ENCODE data around the gene MAGEA10.
"Not testable (repeated sequence)": the region's sequence is repeated elsewhere in the genome, so short reads cannot be mapped to it uniquely, and the experiment has no call there.

The MAGEA10 gene

DNA sequence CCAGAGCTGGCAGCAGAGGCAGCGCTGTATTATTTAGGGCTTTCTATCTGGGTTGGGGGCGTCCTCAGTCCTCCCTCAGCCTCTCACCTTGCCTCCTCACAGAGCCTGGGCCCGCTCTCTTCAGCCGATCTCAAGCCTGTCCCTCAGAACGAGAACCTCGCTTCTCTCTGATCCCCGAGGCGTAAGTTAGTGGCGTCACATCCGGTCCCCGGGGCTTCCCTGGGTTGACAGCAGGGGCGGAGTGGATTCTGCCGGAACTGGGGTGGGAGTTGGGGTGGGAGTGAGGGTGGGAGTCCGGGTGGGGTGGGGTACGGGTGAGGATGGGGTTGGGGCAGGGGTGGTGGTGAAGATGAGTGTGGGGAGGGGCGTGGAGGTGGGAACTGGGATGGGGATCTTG, at the start of gene MAGEA10:
Gene MAGEA10 (minus strand): TSS at position 190 of the 397 bp plus-strand sequence. CDS start 2,957 bp downstream, outside the sequence.
- Mint-ChIP-seq H3K36me3 (no peaks in the 10 kb centered on the region), H3K4me1 (no peaks in the 10 kb centered on the region), H3K27ac (no peak within 1 kb of the TSS), H3K27me3 (no peaks in the 10 kb centered on the region), H3K9me3 (no peaks in the 10 kb centered on the region), H3K4me3 (no peak within 1 kb of the TSS)

GRCh38 chrX:152177497-152178269, 39.3 kb upstream of the MAGEA10 start:
- no peak overlapping the region for H3K27ac Mint-ChIP-seq
- H3K4me3 Mint-ChIP-seq, result no peak overlapping the region
- no peaks in the 10 kb centered on the region for H3K36me3 Mint-ChIP-seq
- peaks cover 4% of the 10 kb centered on the region for H3K9me3 Mint-ChIP-seq
- H3K27me3 Mint-ChIP-seq, result no peaks in the 10 kb centered on the region
- H3K4me1 Mint-ChIP-seq, result no peaks in the 10 kb centered on the region

DNA sequence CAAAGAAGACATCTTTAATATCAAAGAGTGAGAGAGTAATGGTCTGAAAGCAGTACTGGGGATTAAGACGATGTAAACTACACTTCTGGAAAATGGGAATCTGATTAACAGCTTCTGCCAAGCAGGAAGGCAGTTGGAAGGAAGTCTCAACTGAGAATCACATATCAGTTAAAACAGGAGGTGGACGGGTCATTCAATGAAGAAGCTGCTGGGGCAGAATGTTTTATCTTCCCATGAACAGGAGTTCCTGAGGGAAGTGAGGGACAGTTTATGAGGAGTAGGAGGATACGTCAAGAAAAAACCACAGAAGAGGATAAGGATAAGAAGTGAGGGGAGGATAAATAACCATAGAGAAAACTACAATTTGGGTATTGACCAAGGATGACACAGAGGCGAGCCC, 38.7 kb upstream of the MAGEA10 start:
- H3K4me1 Mint-ChIP-seq, result no peaks in the 10 kb centered on the region
- no peak overlapping the region for H3K27ac Mint-ChIP-seq
- no peak overlapping the region for H3K4me3 Mint-ChIP-seq
- no peaks in the 10 kb centered on the region for H3K36me3 Mint-ChIP-seq
- H3K9me3 Mint-ChIP-seq, result peaks cover 4% of the 10 kb centered on the region
- H3K27me3 Mint-ChIP-seq, result no peaks in the 10 kb centered on the region

DNA sequence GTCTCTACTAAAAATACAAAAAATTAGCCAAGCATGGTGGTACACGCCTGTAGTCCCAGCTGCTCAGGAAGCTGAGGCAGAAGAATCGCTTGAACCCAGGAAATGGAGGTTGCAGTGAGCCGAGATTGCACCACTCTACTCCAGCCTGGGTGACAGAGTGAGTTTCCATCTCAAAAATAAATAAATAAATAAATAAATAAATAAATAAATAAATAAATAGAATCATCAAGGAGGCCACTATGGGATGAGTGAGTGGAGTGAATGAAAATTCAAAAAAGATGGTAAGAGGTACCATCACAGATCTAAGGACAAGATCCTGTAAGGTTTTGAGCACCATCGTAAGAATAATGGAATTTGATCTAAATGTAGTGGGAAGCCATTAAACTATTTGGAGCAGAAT, 37.5 kb upstream of the MAGEA10 start:
- not testable (repeated sequence) for H3K4me3 Mint-ChIP-seq

GRCh38 chrX:152173923-152174322, 35.5 kb upstream of the MAGEA10 start:
- not testable (repeated sequence) for H3K27me3 Mint-ChIP-seq, H3K4me1 Mint-ChIP-seq, H3K36me3 Mint-ChIP-seq, H3K27ac Mint-ChIP-seq, H3K9me3 Mint-ChIP-seq, H3K4me3 Mint-ChIP-seq

More for the DNA sequence above, 37.5 kb upstream of the MAGEA10 start:
- H3K9me3 Mint-ChIP-seq, H3K27me3 Mint-ChIP-seq, H3K36me3 Mint-ChIP-seq, H3K4me1 Mint-ChIP-seq, H3K27ac Mint-ChIP-seq: not testable (repeated sequence)

DNA sequence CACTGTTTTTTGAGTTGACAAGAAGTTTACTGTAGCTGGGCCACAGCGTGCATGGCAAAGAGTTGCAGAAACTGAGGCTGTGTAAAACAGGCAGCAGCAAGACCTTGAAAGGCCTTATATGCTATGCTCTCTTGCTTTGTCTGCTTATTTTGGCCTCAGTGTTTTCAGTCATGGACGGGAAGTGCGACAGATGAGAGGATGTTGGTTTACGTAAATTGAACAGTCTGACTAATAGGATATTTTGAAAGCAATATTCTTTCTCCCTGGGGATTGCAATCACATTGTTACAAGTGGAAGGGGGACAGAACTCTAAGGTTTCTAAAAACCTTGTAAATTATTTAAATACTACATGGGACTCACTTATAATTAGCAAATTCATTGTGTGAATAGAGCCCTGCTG, 32.2 kb upstream of the MAGEA10 start:
- Mint-ChIP-seq H3K36me3 (no peaks in the 10 kb centered on the region), H3K4me3 (no peak overlapping the region), H3K27me3 (no peaks in the 10 kb centered on the region), H3K27ac (no peak overlapping the region), H3K9me3 (peaks cover 4% of the 10 kb centered on the region), H3K4me1 (no peaks in the 10 kb centered on the region)

- no peaks in the 10 kb centered on the region for H3K36me3 Mint-ChIP-seq
- H3K4me1 Mint-ChIP-seq, result no peaks in the 10 kb centered on the region
- no peak overlapping the region for H3K27ac Mint-ChIP-seq
- H3K27me3 Mint-ChIP-seq, result peaks cover 3% of the 10 kb centered on the region
- no peaks in the 10 kb centered on the region for H3K9me3 Mint-ChIP-seq
- H3K4me3 Mint-ChIP-seq, result no peak overlapping the region
Observed at GRCh38 chrX:152165033-152165743, 26.8 kb upstream of the MAGEA10 start.

DNA sequence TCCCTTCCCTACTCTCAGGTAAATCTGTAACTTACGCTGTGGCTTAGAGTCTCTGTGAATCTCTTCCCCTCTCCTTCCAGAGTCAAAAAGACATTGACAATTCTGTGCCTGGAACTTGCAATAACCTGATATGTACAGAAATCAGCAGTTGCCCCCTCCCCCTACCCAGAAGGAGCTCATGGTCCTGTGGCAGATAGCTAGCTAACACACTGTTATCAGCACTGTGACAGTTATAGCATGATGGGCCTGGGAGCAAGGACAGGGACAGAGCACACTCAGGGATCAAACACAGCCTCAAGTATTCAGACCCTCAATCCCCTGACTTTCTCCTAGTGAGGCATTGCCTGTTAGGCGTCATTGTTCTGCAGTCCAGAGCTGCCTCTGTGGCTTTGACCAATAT, 18.7 kb upstream of the MAGEA10 start:
- Mint-ChIP-seq H3K9me3 (no peaks in the 10 kb centered on the region), H3K4me1 (no peaks in the 10 kb centered on the region), H3K36me3 (no peaks in the 10 kb centered on the region), H3K27me3 (peaks cover 1% of the 10 kb centered on the region), H3K27ac (no peak overlapping the region), H3K4me3 (no peak overlapping the region)

DNA sequence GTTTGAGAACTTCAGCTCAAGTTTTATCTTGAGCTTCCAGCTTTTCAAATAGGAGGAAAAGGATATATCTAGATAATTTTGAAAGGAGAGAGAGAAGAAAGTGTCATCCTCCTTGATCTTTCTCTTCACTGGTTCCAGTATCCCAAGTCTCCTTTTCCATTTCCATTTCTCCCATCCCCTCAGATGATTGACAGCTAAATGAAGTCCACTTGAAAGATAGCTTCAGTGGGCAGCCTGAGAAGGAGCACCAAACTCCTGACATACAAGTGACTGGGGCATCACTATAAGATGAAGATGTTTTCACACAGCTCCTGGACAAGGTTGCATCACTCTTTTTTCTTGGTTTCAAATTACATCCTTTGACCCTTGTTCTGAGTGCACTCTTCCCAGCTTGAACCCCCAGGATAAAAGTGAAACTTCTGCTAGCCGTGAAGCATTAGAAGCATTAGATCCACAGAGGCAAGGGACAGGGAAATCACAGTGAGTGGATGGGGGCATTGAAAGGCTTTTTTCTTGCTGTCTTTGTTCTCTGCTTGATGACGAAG, 17.5 kb upstream of the MAGEA10 start:
- H3K9me3 Mint-ChIP-seq, result no peaks in the 10 kb centered on the region

DNA sequence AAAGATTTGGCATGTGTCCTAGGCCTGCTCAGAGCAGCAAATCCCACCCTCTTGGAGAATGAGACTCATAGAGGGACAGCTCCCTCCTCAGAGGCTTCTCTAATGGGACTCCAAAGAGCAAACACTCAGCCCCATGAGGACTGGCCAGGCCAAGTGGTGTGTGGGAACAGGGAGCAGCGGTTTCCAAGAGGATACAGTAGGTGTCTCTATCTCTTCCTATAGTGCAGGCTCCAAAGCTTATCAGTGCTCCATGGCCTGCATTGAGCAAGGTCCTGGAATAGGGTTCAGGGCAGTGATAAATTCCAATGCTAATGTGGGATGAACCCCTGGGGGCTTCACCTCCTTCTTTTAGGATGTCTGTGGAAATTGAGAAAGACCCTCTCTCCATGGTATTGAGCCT, 15.7 kb upstream of the MAGEA10 start:
- Mint-ChIP-seq H3K27me3 (no peaks in the 10 kb centered on the region), H3K27ac (no peak overlapping the region), H3K4me3 (no peak overlapping the region), H3K36me3 (no peaks in the 10 kb centered on the region), H3K4me1 (no peaks in the 10 kb centered on the region), H3K9me3 (no peaks in the 10 kb centered on the region)

More for the DNA sequence above, 17.5 kb upstream of the MAGEA10 start:
- Mint-ChIP-seq H3K27me3 (no peaks in the 10 kb centered on the region), H3K4me3 (no peak overlapping the region), H3K4me1 (no peaks in the 10 kb centered on the region), H3K36me3 (no peaks in the 10 kb centered on the region), H3K27ac (no peak overlapping the region)

- H3K27me3 Mint-ChIP-seq, result no peaks in the 10 kb centered on the region
- no peak overlapping the region for H3K4me3 Mint-ChIP-seq
- no peaks in the 10 kb centered on the region for H3K36me3 Mint-ChIP-seq
- no peak overlapping the region for H3K27ac Mint-ChIP-seq
- H3K9me3 Mint-ChIP-seq, result no peaks in the 10 kb centered on the region
- no peaks in the 10 kb centered on the region for H3K4me1 Mint-ChIP-seq
Observed at GRCh38 chrX:152151256-152151655, 12.9 kb upstream of the MAGEA10 start.

DNA sequence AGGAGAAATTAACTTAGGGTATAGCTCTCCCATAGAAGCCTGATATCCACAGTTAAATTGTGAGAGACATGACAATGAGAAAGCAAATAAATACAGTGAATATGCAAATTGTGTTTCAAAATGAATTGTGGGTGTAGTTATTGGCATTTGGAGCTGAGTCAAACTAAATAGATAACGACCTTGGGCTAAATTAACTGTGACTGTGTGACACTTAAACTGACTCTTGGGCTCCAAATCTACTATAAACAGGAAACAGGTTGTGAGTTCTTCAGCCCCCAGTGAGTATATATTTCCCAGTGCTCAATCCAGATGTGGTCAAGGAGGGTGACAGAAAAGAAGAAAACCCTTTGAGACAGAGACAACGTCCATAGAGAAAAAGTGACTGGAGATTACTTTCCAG, 11.3 kb upstream of the MAGEA10 start:
- no peaks in the 10 kb centered on the region for H3K9me3 Mint-ChIP-seq
- no peak overlapping the region for H3K4me3 Mint-ChIP-seq
- H3K27ac Mint-ChIP-seq, result no peak overlapping the region
- no peaks in the 10 kb centered on the region for H3K36me3 Mint-ChIP-seq
- no peaks in the 10 kb centered on the region for H3K27me3 Mint-ChIP-seq
- no peaks in the 10 kb centered on the region for H3K4me1 Mint-ChIP-seq

- no peaks in the 10 kb centered on the region for H3K4me1 Mint-ChIP-seq
Observed at GRCh38 chrX:152139589-152139988, 1.2 kb upstream of the MAGEA10 start.

GRCh38 chrX:152137771-152138387, 498 bp downstream of the MAGEA10 start:
- H3K27ac Mint-ChIP-seq, result no peak overlapping the region
- no peaks in the 10 kb centered on the region for H3K36me3 Mint-ChIP-seq
- no peaks in the 10 kb centered on the region for H3K9me3 Mint-ChIP-seq
- no peak overlapping the region for H3K4me3 Mint-ChIP-seq
- H3K27me3 Mint-ChIP-seq, result no peaks in the 10 kb centered on the region
- no peaks in the 10 kb centered on the region for H3K4me1 Mint-ChIP-seq

More at GRCh38 chrX:152139589-152139988, 1.2 kb upstream of the MAGEA10 start:
- no peaks in the 10 kb centered on the region for H3K27me3 Mint-ChIP-seq
- H3K27ac Mint-ChIP-seq, result no peak overlapping the region
- H3K36me3 Mint-ChIP-seq, result no peaks in the 10 kb centered on the region
- no peaks in the 10 kb centered on the region for H3K9me3 Mint-ChIP-seq
- H3K4me3 Mint-ChIP-seq, result no peak overlapping the region

GRCh38 chrX:152136312-152136711, 2.1 kb downstream of the MAGEA10 start:
- no peaks in the 10 kb centered on the region for H3K4me1 Mint-ChIP-seq
- no peaks in the 10 kb centered on the region for H3K9me3 Mint-ChIP-seq
- H3K4me3 Mint-ChIP-seq, result no peak overlapping the region
- H3K27ac Mint-ChIP-seq, result no peak overlapping the region
- no peaks in the 10 kb centered on the region for H3K36me3 Mint-ChIP-seq
- H3K27me3 Mint-ChIP-seq, result no peaks in the 10 kb centered on the region

DNA sequence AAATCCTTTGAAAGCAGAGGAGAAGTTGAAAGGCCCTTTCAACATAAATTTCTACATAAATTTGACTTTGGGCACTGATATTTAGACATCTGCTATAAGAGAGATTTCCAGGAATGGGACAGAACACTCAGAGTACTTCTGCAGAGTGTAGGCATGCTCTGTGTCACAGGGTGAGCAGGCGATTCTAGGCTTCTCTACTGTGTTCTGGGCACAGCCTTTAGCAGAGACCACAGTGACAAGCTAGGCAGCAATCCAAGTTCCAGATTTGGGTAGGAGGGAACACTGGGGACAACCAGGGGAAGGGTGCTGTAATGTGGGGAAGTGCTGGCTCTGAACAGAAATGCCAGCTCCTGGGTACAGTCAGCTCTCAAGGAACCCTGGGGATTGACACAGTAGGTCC, 6.9 kb downstream of the MAGEA10 start:
- Mint-ChIP-seq H3K4me3 (no peak overlapping the region), H3K9me3 (no peaks in the 10 kb centered on the region), H3K27me3 (no peaks in the 10 kb centered on the region), H3K4me1 (no peaks in the 10 kb centered on the region), H3K36me3 (no peaks in the 10 kb centered on the region), H3K27ac (no peak overlapping the region)
